ENCODE measurements around the gene SLC25A45.

The SLC25A45 gene

DNA sequence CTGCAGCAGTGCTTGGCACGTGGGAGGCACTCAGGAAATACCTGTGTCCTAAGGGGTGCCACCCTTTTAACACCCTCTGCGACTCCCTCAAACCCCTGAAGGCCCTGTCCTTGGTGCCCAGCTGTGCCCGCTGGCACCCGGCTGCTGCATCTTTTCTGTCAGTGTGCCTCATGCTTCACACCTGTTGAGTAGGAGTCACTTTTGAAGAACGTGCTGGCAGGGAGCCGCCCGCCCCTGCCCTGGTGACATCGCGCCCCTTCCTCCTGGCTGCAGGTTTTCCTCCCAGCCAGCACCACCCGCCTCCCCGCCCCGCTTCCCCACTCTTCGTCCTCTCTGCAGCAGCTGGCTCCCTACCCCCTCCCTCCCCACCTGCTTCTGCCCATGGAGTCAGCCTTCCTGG, 21.8 kb upstream of the SLC25A45 start:
- no peaks in the 10 kb centered on the region for H3K27me3 Mint-ChIP-seq
- H3K4me3 Mint-ChIP-seq: no peak overlapping the region
- peaks cover 55% of the 10 kb centered on the region for H3K36me3 Mint-ChIP-seq (ENCODE audit: insufficient read depth)
- DNase-seq (no peak), ATAC-seq (replicated peaks) (no peak)
- peak overlapping the region in 1 of 2 donors; percentile 60 for H3K27ac Mint-ChIP-seq
- H3K4me1 Mint-ChIP-seq (ENCODE audit: low read depth in 2 of 2): peaks cover 6 to 8% of the 10 kb centered on the region in 2 donors
- H3K9me3 Mint-ChIP-seq: no peaks in the 10 kb centered on the region

DNA sequence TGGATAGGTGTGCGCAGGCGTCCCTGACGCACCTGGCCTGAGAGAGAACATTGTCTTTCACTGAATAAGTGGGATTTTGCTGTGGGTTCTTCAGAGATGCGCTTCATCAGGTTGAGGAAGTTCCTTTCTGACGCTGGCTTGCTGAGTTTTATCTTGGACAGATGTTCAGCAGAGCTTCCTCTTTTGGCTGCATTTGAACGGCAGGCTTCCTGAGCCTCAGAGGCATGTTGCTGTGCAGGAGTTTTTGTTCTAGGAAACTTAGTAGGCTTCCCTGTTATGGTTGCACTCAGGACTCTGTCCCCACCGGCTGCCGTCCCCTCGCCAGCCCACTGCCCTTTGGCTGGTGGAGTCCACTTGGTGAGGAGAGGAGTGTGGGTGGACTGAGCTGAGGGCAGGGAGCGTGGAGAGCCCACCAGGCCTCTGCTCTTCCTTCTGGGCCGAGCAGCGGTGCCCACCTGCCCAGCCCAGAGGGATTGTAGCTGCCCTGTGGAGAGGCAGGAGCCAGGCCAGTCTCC, 21.2 kb upstream of the SLC25A45 start:
- ATAC-seq (replicated peaks): peak; percentile 19
- peaks cover 6% of the 10 kb centered on the region in 2 donors for H3K4me1 Mint-ChIP-seq (ENCODE audit: low read depth in 2 of 2)

GRCh38 chr11:65402790-65403189, 20.3 kb upstream of the SLC25A45 start:
- H3K36me3 Mint-ChIP-seq (ENCODE audit: insufficient read depth): peaks cover 49% of the 10 kb centered on the region
- H3K27ac Mint-ChIP-seq: peak overlapping the region; percentile 36 to 51
- H3K4me3 Mint-ChIP-seq: no peak overlapping the region
- ATAC-seq (replicated peaks) (no peak), DNase-seq (no peak)
- H3K9me3 Mint-ChIP-seq: no peaks in the 10 kb centered on the region
- peaks cover 6 to 11% of the 10 kb centered on the region in 2 donors for H3K4me1 Mint-ChIP-seq (ENCODE audit: low read depth in 2 of 2)
- H3K27me3 Mint-ChIP-seq: no peaks in the 10 kb centered on the region

More for the DNA sequence above, 21.2 kb upstream of the SLC25A45 start:
- H3K27ac Mint-ChIP-seq: no peak overlapping the region
- no peak overlapping the region for H3K4me3 Mint-ChIP-seq
- H3K36me3 Mint-ChIP-seq (ENCODE audit: insufficient read depth): peaks cover 49% of the 10 kb centered on the region
- H3K27me3 Mint-ChIP-seq: no peaks in the 10 kb centered on the region
- H3K9me3 Mint-ChIP-seq: no peaks in the 10 kb centered on the region
- no peak for DNase-seq

DNA sequence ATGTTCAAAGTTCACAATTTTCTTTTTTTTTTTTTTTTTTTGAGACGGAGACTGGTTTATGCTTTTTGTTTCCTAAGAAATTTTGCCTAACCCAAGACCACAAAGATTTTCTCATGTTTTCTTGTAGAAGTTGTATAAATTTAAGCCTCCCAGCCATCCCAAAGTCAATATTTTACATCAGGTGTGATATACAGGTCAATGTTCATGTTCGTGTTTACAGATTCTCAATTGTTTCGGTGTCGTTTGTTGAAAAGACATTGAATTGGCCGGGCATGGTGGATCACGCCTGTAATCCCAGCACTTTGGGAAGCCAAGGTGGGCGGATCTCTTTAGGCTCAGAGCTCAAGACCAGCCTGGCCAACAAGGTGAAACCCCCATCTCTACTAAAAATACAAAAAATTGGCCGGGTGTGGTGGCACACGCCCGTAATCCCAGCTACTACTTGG, 19.4 kb upstream of the SLC25A45 start:
- Mint-ChIP-seq H3K27me3 (no peaks in the 10 kb centered on the region), H3K4me3 (no peak overlapping the region), H3K4me1 (ENCODE audit: low read depth in 2 of 2) (peaks cover 6 to 14% of the 10 kb centered on the region in 2 donors), H3K27ac (peak overlapping the region; percentile 36 to 90), H3K9me3 (no peaks in the 10 kb centered on the region), H3K36me3 (ENCODE audit: insufficient read depth) (peaks cover 50% of the 10 kb centered on the region)
- ATAC-seq (replicated peaks) (no peak), DNase-seq (no peak)

GRCh38 chr11:65401073-65401802, 18.8 kb upstream of the SLC25A45 start:
- ATAC-seq (replicated peaks) (no peak), DNase-seq (no peak)
- H3K4me1 Mint-ChIP-seq (ENCODE audit: low read depth in 2 of 2): peaks cover 6 to 14% of the 10 kb centered on the region in 2 donors
- H3K4me3 Mint-ChIP-seq: no peak overlapping the region
- peaks cover 46% of the 10 kb centered on the region for H3K36me3 Mint-ChIP-seq (ENCODE audit: insufficient read depth)
- H3K27ac Mint-ChIP-seq: peak overlapping the region; percentile 36 to 90
- no peaks in the 10 kb centered on the region for H3K9me3 Mint-ChIP-seq
- no peaks in the 10 kb centered on the region for H3K27me3 Mint-ChIP-seq

DNA sequence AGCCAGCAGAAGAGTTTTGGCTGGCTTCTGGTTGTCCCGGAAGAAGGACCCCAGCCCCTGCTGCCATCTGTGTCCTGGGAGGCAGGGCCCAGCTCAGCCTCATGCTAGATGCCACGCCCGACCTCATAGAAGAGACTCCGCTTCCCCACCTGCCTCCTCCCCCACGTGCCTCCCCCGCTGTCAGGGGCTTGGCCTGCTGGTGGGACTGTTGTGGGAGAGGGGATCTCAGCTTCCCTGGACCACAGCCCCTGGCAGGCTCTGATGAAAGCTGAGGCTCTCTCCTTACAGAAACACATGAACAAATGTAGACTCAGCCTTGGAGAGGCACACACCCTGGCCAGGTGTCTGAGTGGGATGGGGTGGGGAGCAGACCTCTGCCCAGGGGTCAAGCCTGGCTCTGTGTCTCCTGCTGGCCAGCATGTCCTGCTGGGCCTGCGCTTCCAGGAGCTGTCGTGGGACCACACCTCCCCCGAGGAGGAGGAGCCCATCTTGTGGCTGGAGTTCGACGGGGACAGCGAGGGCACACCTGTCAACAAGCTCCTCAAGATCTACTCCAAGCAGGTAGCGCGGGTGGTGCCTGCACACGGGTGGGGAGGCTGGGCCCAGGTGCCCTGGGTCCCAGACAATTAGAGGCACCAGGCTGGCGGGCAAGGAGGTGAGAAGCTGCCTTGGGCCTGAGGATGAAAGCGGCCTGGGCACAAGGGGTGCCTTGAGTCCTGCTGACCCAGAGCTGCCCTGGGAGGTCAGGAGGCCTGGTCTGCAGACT, 18.0 kb upstream of the SLC25A45 start:
- Mint-ChIP-seq H3K27ac (peak overlapping the region in 1 of 2 donors; percentile 90), H3K36me3 (ENCODE audit: insufficient read depth) (peaks cover 42% of the 10 kb centered on the region), H3K4me3 (no peak overlapping the region), H3K4me1 (ENCODE audit: low read depth in 2 of 2) (peaks cover 6 to 14% of the 10 kb centered on the region in 2 donors), H3K27me3 (no peaks in the 10 kb centered on the region), H3K9me3 (no peaks in the 10 kb centered on the region)
- ATAC-seq (replicated peaks) (no peak), DNase-seq (no peak)

- ATAC-seq (replicated peaks) (no peak), DNase-seq (no peak)
- H3K9me3 Mint-ChIP-seq: no peaks in the 10 kb centered on the region
- H3K4me1 Mint-ChIP-seq (ENCODE audit: low read depth in 2 of 2): peaks cover 6 to 14% of the 10 kb centered on the region in 2 donors
- no peak overlapping the region for H3K4me3 Mint-ChIP-seq
- no peak overlapping the region for H3K27ac Mint-ChIP-seq
- H3K36me3 Mint-ChIP-seq (ENCODE audit: insufficient read depth): peaks cover 36% of the 10 kb centered on the region
- no peaks in the 10 kb centered on the region for H3K27me3 Mint-ChIP-seq
These were observed 17.4 kb upstream of the SLC25A45 start for GRCh38 chr11:65399845-65400244.

DNA sequence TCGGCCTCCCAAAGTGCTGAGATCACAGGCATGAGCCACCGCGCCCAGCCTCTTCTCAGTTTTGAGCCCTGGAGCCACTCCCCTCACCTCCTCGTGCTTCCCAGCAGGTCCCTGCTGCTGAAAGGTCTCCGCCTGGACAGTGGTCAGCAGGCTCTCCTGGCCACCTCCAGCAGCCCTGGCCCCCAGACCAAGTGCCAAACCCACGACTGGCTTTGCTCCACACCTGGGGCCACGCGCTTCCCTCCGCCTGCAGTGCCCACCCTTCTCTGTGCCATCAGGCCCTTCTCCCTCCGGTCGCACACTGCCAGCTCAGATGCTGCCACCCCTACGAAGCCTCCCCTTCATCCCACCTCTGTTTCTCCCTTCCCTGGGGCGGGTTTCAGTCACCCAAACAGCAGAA, 16.8 kb upstream of the SLC25A45 start:
- no peak overlapping the region for H3K27ac Mint-ChIP-seq
- H3K36me3 Mint-ChIP-seq (ENCODE audit: insufficient read depth): peaks cover 36% of the 10 kb centered on the region
- DNase-seq (no peak), ATAC-seq (replicated peaks) (no peak)
- no peaks in the 10 kb centered on the region for H3K27me3 Mint-ChIP-seq
- H3K9me3 Mint-ChIP-seq: no peaks in the 10 kb centered on the region
- no peak overlapping the region for H3K4me3 Mint-ChIP-seq
- peaks cover 6 to 14% of the 10 kb centered on the region in 2 donors for H3K4me1 Mint-ChIP-seq (ENCODE audit: low read depth in 2 of 2)

DNA sequence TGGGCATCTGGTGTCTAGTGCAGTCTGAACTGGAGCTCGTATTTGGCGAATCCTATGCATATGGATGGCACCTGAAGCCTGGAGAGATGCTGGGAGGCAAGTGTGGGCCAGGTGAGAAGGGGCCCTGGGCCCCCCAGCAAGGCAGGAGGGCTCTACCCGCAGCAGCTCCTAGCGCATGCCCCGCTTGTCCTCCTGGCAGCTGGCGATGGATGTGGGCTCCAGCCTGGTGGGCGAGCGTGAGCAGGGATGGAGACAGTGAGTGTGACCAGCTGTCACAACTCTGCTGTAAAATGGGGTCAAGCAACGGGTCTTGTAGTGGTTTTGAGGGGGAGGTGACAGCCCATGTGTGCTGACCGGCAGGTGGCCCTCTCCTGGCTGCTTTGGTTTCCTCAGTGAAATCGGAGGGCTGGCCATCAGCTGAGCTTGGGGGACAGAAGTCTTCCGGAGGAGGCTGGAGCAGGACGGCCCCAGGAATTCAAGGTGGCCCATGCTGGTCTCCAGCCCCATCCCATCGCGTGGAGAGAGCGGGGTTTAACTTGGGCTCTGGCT, 16.0 kb upstream of the SLC25A45 start:
- Mint-ChIP-seq H3K4me3 (no peak overlapping the region), H3K36me3 (ENCODE audit: insufficient read depth) (peaks cover 36% of the 10 kb centered on the region), H3K27ac (peak overlapping the region in 1 of 2 donors; percentile 9)

DNA sequence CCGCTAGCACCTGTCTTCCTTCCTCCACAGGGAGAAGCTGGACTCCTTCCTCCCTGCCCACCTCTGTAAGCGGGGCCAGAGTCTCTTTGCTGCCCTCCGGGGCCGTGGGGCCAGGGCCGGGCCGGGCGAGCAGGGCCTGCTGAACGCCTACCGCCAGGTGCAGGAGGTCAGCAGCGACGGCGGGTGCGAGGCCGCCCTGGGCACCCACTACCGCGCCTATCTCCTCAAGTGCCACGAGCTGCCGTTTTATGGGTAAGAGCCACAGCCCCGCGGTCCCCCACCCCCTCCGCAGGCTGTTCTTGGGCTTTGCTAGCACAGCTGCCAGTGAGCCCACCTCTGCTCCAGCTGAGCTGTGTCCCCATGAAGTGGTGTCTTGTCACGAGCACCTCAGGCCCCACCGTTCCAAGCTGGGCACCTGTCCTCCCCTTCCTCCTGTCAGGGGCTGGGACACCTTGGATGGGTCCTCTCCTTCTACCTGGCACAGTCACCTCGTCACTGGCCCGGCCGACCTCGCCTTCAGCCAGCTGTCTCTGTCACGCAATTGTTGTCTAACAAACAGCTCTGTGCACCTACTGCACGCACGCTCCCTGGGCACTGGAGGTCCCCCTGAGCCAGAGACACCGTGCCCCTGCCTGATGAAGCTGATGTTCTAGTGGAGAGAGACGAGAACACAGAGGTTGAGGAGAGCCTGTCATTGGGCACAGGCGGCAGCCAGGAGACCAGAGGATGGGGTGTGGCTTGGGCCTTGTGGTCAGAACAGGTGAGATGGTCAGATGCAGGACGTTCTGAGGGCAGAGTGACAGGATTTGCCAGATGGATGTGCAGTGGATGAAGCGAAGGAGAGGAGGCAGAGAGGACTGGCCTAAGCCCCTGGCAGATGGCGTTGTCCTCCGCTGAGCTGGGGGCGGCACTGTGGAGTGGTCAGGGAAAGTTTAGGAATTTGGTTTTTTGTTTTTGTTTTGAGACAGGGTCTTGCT, 14.6 kb upstream of the SLC25A45 start:
- ATAC-seq (replicated peaks): no peak

More for the DNA sequence above, 16.0 kb upstream of the SLC25A45 start:
- no peaks in the 10 kb centered on the region for H3K9me3 Mint-ChIP-seq
- H3K27me3 Mint-ChIP-seq: no peaks in the 10 kb centered on the region
- H3K4me1 Mint-ChIP-seq (ENCODE audit: low read depth in 2 of 2): peaks cover 6 to 14% of the 10 kb centered on the region in 2 donors
- DNase-seq (no peak), ATAC-seq (replicated peaks) (no peak)

DNA sequence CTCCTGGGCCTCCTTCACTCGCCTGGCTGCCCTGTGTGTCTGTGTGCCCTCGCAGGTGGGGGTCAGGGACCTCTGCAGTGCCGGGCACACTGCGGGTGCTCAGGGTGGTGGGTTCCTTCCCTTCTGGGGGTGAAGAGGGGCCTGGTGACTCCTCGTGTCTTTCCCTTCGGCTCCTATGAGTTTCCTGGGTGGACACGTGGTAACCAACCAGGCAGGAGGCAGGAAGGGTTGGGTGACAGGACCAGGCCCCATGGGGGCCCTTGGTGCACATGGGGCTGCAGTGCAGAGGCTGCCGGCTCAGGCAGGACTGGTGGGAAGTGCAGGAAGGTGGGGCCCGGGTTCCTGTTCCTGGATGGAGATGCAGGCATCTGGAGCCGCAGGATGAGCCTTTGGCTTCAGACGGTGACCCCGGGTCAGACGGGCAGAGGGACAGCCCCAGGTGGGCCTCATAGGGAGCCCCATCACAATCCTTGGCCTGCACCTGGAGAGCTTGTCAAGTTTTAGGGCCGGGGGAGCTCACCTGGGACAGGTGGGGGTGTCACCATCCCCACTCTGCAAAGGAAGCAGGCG, 13.6 kb upstream of the SLC25A45 start:
- H3K36me3 Mint-ChIP-seq (ENCODE audit: insufficient read depth): peaks cover 20% of the 10 kb centered on the region
- ATAC-seq (replicated peaks): no peak
- peak overlapping the region in 1 of 2 donors; percentile 74 for H3K27ac Mint-ChIP-seq
- no peak for DNase-seq
- no peak overlapping the region for H3K4me3 Mint-ChIP-seq
- H3K4me1 Mint-ChIP-seq (ENCODE audit: low read depth in 2 of 2): peaks cover 7 to 26% of the 10 kb centered on the region in 2 donors
- H3K27me3 Mint-ChIP-seq: no peaks in the 10 kb centered on the region
- H3K9me3 Mint-ChIP-seq: no peaks in the 10 kb centered on the region

More for the DNA sequence above, 14.6 kb upstream of the SLC25A45 start:
- Mint-ChIP-seq H3K27ac (peak overlapping the region in 1 of 2 donors; percentile 74), H3K9me3 (no peaks in the 10 kb centered on the region), H3K36me3 (ENCODE audit: insufficient read depth) (peaks cover 27% of the 10 kb centered on the region), H3K4me1 (ENCODE audit: low read depth in 2 of 2) (peaks cover 7 to 20% of the 10 kb centered on the region in 2 donors), H3K27me3 (no peaks in the 10 kb centered on the region), H3K4me3 (no peak overlapping the region)
- no peak for DNase-seq

DNA sequence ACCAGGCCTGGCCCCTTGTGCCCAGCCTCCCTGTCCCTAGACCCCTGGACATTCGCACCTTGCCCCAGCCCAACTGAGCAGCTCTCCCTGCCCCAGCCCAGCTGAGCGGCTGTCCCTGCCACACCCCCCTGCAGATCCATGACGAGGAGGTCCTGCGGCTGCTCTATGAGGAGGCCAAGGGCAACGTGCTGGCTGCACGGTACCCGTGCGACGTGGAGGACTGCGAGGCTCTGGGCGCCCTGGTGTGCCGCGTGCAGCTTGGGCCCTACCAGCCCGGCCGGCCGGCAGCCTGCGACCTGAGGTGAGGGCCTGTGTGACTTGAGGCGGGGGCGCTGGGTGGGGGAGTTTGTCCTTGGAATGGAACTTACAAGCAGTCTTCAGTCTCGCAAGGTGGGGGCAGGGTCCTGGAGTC, 11.7 kb upstream of the SLC25A45 start:
- no peak overlapping the region for H3K27ac Mint-ChIP-seq
- peaks cover 23% of the 10 kb centered on the region for H3K36me3 Mint-ChIP-seq (ENCODE audit: insufficient read depth)
- H3K27me3 Mint-ChIP-seq: no peaks in the 10 kb centered on the region
- no peak overlapping the region for H3K4me3 Mint-ChIP-seq
- ATAC-seq (replicated peaks) (no peak), DNase-seq (no peak)
- peaks cover 13 to 34% of the 10 kb centered on the region in 2 donors for H3K4me1 Mint-ChIP-seq (ENCODE audit: low read depth in 2 of 2)
- H3K9me3 Mint-ChIP-seq: no peaks in the 10 kb centered on the region
